Amniotic stem cell (primary cell): ENCODE measurements around the gene OTX2.

ENCODE experiments used
- DNase-seq: peaks from one replicate; lab custom pipeline; 2025; lab: John Stamatoyannopoulos, UW

OTX2 gene

GRCh38 chr14:56796259-56796658, 14.0 kb downstream of the OTX2 start:
- no peak for DNase-seq

GRCh38 chr14:56795284-56795622, 15.0 kb downstream of the OTX2 start:
- DNase-seq, result no peak

GRCh38 chr14:56794557-56795283, 15.6 kb downstream of the OTX2 start:
- no peak for DNase-seq

- DNase-seq, result no peak
Measured at GRCh38 chr14:56794088-56794556, 16.2 kb downstream of the OTX2 start.

- no peak for DNase-seq
Measured at GRCh38 chr14:56789955-56790354, 20.3 kb downstream of the OTX2 start.

GRCh38 chr14:56787530-56787929, 22.7 kb downstream of the OTX2 start:
- DNase-seq, result no peak

- DNase-seq, result no peak
Measured at GRCh38 chr14:56782711-56783110, 27.6 kb downstream of the OTX2 start.

GRCh38 chr14:56774503-56774902, 35.8 kb downstream of the OTX2 start:
- no peak for DNase-seq

- DNase-seq, result no peak
Measured at GRCh38 chr14:56770512-56770911, 39.8 kb downstream of the OTX2 start.

- no peak for DNase-seq
Measured at GRCh38 chr14:56760164-56760914, 49.9 kb downstream of the OTX2 start.

GRCh38 chr14:56759633-56760032, 50.6 kb downstream of the OTX2 start:
- DNase-seq, result no peak

- DNase-seq, result no peak
Measured at GRCh38 chr14:56759094-56759493, 51.2 kb downstream of the OTX2 start.

GRCh38 chr14:56754921-56755320, 55.4 kb downstream of the OTX2 start:
- DNase-seq, result no peak

- no peak for DNase-seq
Measured at GRCh38 chr14:56753396-56753795, 56.9 kb downstream of the OTX2 start.

GRCh38 chr14:56752428-56752827, 57.9 kb downstream of the OTX2 start:
- no peak for DNase-seq

GRCh38 chr14:56751471-56751870, 58.8 kb downstream of the OTX2 start:
- DNase-seq, result no peak
